GM08714 (cell line): Measurements from ENCODE around the gene GRAP2.
"Not testable (repeated sequence)": the region's sequence is repeated elsewhere in the genome, so short reads cannot be mapped to it uniquely, and the experiment has no call there.

Experiments used
- H3K4me3 ChIP-seq: fragments of 200-500 bp; sonication (Bioruptor generic); 2 replicates; pipeline ENCODE4 v1.5.1; 2014; ENCODE audit warnings: mild to moderate bottlenecking, low read length, inconsistent platforms
- ZNF274 ChIP-seq: IDR thresholded peaks from 2 replicates; pipeline ENCODE4 v1.6.1; 2012; ENCODE audit warnings: mild to moderate bottlenecking, low read depth, low read length

GRAP2 gene

GRCh38 chr22:39880722-39881121, 20.2 kb upstream of the GRAP2 start:
- no peak overlapping the region for H3K4me3 ChIP-seq
- no peak for TF ChIP-seq ZNF274

- H3K4me3 ChIP-seq: no peak overlapping the region
- TF ChIP-seq ZNF274: no peak
Measured at GRCh38 chr22:39883057-39883456, 17.8 kb upstream of the GRAP2 start.

GRCh38 chr22:39889924-39890323, 11.0 kb upstream of the GRAP2 start:
- H3K4me3 ChIP-seq: not testable (repeated sequence)

- no peak within 1 kb of the TSS for H3K4me3 ChIP-seq
- TF ChIP-seq ZNF274: no peak
Measured at GRCh38 chr22:39893526-39893925, 7.4 kb upstream of the GRAP2 start, which contains the start of gene ENTHD1. Gene ENTHD1 (minus strand): TSS chr22:39893760. CDS start chr22:39887748, 6,012 bp downstream.

GRCh38 chr22:39894554-39895092, 6.3 kb upstream of the GRAP2 start:
- TF ChIP-seq ZNF274: no peak
- no peak overlapping the region for H3K4me3 ChIP-seq

- no peak for TF ChIP-seq ZNF274
- no peak overlapping the region for H3K4me3 ChIP-seq
Measured at GRCh38 chr22:39895682-39896081, 5.2 kb upstream of the GRAP2 start.

- TF ChIP-seq ZNF274: no peak
Measured at GRCh38 chr22:39896313-39896996, 4.4 kb upstream of the GRAP2 start.

GRCh38 chr22:39897841-39898240, 3.0 kb upstream of the GRAP2 start:
- no peak overlapping the region for H3K4me3 ChIP-seq
- TF ChIP-seq ZNF274: no peak

More at GRCh38 chr22:39896313-39896996, 4.4 kb upstream of the GRAP2 start:
- H3K4me3 ChIP-seq: no peak overlapping the region

- no peak for TF ChIP-seq ZNF274
- H3K4me3 ChIP-seq: no peak overlapping the region
Measured at GRCh38 chr22:39898997-39899396, 1.9 kb upstream of the GRAP2 start.

GRCh38 chr22:39901565-39902146, 772 bp downstream of the GRAP2 start:
- no peak for TF ChIP-seq ZNF274
- H3K4me3 ChIP-seq: peak overlapping the region; percentile 93

- not testable (repeated sequence) for H3K4me3 ChIP-seq
Measured at GRCh38 chr22:39904024-39904423, 3.1 kb downstream of the GRAP2 start.

- no peak overlapping the region; the same call in 1 of the 2 replicates for H3K4me3 ChIP-seq
- no peak for TF ChIP-seq ZNF274
Measured at GRCh38 chr22:39904862-39905261, 4.0 kb downstream of the GRAP2 start.

GRCh38 chr22:39905687-39906086, 4.8 kb downstream of the GRAP2 start:
- no peak for TF ChIP-seq ZNF274

GRCh38 chr22:39906207-39906606, 5.3 kb downstream of the GRAP2 start:
- H3K4me3 ChIP-seq: no peak overlapping the region

More at GRCh38 chr22:39905687-39906086, 4.8 kb downstream of the GRAP2 start:
- no peak overlapping the region for H3K4me3 ChIP-seq

GRCh38 chr22:39907047-39907446, 6.2 kb downstream of the GRAP2 start:
- TF ChIP-seq ZNF274: no peak
- H3K4me3 ChIP-seq: no peak overlapping the region

More at GRCh38 chr22:39906207-39906606, 5.3 kb downstream of the GRAP2 start:
- no peak for TF ChIP-seq ZNF274

GRCh38 chr22:39907605-39908097, 6.8 kb downstream of the GRAP2 start:
- no peak overlapping the region for H3K4me3 ChIP-seq
- no peak for TF ChIP-seq ZNF274
